Epithelial cell of esophagus (primary cell): ENCODE data around the gene NEK5.
"Not testable (repeated sequence)": the region's sequence is repeated elsewhere in the genome, so short reads cannot be mapped to it uniquely, and the experiment has no call there.

Experiments used
- DNase-seq: peaks from one replicate; pipeline ENCODE4 v3.0.0; 2010; ENCODE audit warnings: low read depth
- H3K4me3 ChIP-seq: 2 replicates; pipeline ENCODE4 v1.5.1; 2011; ENCODE audit warnings: mild to moderate bottlenecking, low read length, control low read depth
- TF ChIP-seq, protein P1 (sequence below): IDR thresholded peaks from 2 replicates; pipeline ENCODE4 v1.5.1; 2011; ENCODE audit warnings: low read depth, mild to moderate bottlenecking, low read length, control low read depth, inconsistent platforms; ENCODE audit not compliant: insufficient read depth; ENCODE audit errors: missing control alignments

Gene NEK5

DNA sequence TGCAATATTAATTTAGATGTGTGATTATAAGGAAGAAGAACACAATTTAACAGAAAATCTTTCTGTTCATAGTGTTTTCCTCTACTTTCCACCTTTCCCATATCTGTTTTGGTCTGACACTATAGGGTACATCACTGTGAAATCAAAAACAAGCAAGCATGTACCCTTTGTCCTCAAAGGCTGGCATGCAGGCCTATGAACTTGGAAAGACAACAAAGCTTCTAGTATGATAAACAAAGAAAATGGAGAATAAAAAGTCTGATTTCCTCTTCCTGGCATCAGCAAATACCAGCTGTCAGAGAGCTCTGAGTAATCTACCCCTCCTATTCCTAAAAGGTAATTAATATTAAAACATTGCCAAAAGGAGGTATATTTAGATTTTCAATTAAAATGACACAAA is 36.1 kb upstream of the NEK5 start:
- no peak overlapping the region for H3K4me3 ChIP-seq
- no peak for DNase-seq
- TF ChIP-seq, protein P1, sequence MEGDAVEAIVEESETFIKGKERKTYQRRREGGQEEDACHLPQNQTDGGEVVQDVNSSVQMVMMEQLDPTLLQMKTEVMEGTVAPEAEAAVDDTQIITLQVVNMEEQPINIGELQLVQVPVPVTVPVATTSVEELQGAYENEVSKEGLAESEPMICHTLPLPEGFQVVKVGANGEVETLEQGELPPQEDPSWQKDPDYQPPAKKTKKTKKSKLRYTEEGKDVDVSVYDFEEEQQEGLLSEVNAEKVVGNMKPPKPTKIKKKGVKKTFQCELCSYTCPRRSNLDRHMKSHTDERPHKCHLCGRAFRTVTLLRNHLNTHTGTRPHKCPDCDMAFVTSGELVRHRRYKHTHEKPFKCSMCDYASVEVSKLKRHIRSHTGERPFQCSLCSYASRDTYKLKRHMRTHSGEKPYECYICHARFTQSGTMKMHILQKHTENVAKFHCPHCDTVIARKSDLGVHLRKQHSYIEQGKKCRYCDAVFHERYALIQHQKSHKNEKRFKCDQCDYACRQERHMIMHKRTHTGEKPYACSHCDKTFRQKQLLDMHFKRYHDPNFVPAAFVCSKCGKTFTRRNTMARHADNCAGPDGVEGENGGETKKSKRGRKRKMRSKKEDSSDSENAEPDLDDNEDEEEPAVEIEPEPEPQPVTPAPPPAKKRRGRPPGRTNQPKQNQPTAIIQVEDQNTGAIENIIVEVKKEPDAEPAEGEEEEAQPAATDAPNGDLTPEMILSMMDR = no peak

GRCh38 chr13:52163878-52164277 is 35.0 kb upstream of the NEK5 start:
- DNase-seq = peak; percentile 20
- H3K4me3 ChIP-seq = not testable (repeated sequence)

- DNase-seq = no peak
- no peak overlapping the region for H3K4me3 ChIP-seq
- TF ChIP-seq, protein P1 = no peak
Observed at GRCh38 chr13:52162279-52163101, 33.6 kb upstream of the NEK5 start.

- H3K4me3 ChIP-seq = no peak overlapping the region
- no peak for DNase-seq
- TF ChIP-seq, protein P1 = no peak
Observed at GRCh38 chr13:52161181-52161646, 32.3 kb upstream of the NEK5 start.

DNA sequence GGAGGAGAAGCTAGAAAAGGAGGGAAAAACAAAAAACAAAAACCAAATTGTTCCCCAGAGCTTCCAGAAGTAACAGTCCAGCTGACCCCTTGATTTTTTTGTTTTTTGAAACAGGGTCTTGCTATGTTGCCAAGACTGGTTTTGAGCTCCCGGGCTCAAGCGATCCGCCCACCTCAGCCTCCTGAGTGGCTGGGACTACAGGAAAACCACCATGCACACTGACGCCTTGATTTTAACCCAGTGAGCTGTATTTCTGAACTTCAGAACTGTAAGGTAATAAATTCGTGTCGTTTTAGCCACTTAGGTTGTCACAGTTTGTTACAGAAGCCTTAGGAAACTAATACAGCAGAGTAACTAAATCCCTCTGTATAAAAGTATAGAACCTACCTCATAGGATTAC is 31.6 kb upstream of the NEK5 start:
- no peak for DNase-seq
- TF ChIP-seq, protein P1 = no peak

DNA sequence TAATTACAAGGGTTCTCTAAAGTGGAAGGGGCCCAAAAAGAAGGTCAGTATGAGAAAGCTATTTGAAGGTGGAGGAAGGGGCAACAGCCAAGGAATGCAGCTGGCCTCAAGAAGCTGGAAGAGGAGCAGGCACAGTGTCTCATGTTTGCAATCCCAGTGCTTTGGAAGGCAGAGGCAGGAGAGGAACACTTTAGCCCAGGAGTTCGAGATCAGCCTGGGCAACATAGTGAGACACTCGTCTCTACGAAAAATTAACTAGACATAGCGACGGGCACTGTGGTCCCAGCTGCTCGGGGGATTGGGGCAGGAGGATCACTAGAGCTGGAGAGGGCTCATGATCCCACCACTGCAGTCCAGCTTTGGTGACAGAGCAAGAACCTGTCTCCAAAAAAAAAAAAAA is 31.2 kb upstream of the NEK5 start:
- no peak for DNase-seq
- no peak overlapping the region for H3K4me3 ChIP-seq
- TF ChIP-seq, protein P1 = no peak

More for the DNA sequence above, 31.6 kb upstream of the NEK5 start:
- H3K4me3 ChIP-seq = no peak overlapping the region

DNA sequence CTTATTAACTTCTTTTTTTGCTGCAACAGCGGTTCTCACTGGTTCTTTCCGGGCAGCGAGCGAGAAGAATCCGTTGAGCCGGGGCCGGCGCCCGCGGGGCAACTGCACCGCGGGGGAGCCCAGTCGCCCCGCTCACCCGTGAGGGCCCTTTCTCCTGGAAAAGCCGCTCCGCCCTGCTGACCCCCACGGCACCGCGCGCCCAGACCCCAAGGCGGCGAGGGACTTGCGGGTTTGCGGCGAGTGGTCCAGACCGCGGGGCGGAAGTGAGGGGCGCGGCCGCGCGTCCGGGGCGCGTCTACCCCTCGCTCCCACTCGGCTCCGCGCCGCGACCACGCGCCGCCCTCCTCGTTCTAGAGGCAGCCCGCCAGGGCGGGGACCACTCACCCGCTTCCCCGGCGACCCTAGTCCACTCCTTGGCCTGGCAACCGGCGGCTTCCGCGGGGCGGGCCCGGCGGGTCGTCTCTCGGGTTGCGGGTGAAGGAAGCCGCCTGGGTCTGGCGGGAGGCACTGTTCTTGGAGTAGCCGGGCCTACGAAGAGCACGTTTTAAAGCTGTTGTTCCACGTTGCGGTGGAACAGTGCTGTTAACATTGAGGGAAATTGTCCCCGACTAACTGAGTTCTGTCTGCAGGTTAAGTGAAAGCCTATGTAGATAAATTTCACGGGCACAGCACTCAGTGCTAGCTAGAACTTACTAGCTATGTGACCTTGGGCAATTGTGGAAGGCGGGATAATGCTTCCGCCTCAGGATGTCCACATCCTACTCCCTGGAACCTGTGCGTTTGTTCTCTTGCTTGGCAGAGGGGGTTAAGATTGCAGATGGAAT is 30.5 kb upstream of the NEK5 start, which contains the start of gene NEK3:
Gene NEK3 (minus strand): TSS at position 439 of the 824 bp plus-strand sequence. CDS start 3,406 bp downstream, outside the sequence.
- H3K4me3 ChIP-seq = peak within 1 kb of the TSS; percentile 62
- TF ChIP-seq, protein P1 = no peak
- peak; percentile 60 for DNase-seq
